Left lung (tissue), 10 donors: ENCODE results near the gene NFKBIL1. TPM values are rescaled to one million over a fixed set of nuclear protein-coding genes. Genes with fewer than 3 reads are reported as not detected.
A peak's percentile ranks its signal among the peaks of the same experiment; 100 is the strongest.
"Not testable (repeated sequence)": the region's sequence is repeated elsewhere in the genome, so short reads cannot be mapped to it uniquely, and the experiment has no call there.

Source experiments
- ATAC-seq: fragments of 200-7000 bp; cut with Tn5 transposase; one replicate; pipeline ENCODE4 v1.9.1; 2020; ENCODE audit warnings: moderate library complexity
- DNase-seq, 4 donors: peaks; one replicate each; pipeline ENCODE4 v3.0.0-alpha.2; 2013 to 2020
- H3K27ac ChIP-seq, 2 donors: fragments of 200-600 bp; sonication (generic) in 1 of 2; one replicate each; pipeline versions ENCODE4 v1.5.0 to v1.8.0; 2020 to 2021
- H3K27me3 ChIP-seq, 2 donors: fragments of 200-600 bp; sonication (generic) in 1 of 2; one replicate each; pipeline versions ENCODE4 v1.5.0 to v1.8.0; 2020 to 2021
- H3K36me3 ChIP-seq, 2 donors: fragments of 200-600 bp; sonication (generic) in 1 of 2; one replicate each; pipeline versions ENCODE4 v1.5.0 to v1.8.0; 2020 to 2021
- H3K4me1 ChIP-seq, 2 donors: fragments of 200-600 bp; one replicate each; pipeline ENCODE4 v1.8.0; 2021
- H3K4me3 ChIP-seq, 2 donors: fragments of 200-600 bp; sonication (generic) in 1 of 2; one replicate each; pipeline versions ENCODE4 v1.5.0 to v1.8.0; 2020 to 2021; ENCODE audit warnings: mild to moderate bottlenecking in 1 of 2
- H3K9me3 ChIP-seq, 2 donors: fragments of 200-600 bp; sonication (generic) in 1 of 2; one replicate each; pipeline versions ENCODE4 v1.5.0 to v1.8.0; 2020 to 2021
- CTCF ChIP-seq, 2 donors: fragments of 200-600 bp; sonication (generic) in 1 of 2; IDR thresholded peaks; one replicate each; pipeline versions ENCODE4 v1.5.0 to v1.8.0; 2021; ENCODE audit warnings: antibody characterized with exemption in 2 of 2
- intact Hi-C, 2 donors: fragments of 100-400 bp; cut with DNase I; formaldehyde crosslinking; loops; one replicate each; pipeline versions ENCODE4 v1.11.2 to v1.14.2; 2022
- polyA plus RNA-seq, 6 donors: library from polyadenylated mRNA; unstranded; fragments of 120-200 nt; gene quantifications; one replicate each; pipeline ENCODE4 v1.2.1, GENCODE V29; 2013; ENCODE audit not compliant: insufficient read length in 6 of 6
- total RNA-seq, 2 donors: library from RNA; stranded (reverse); fragmentation: NEBNext Ultra II Directional; extraction: Animal tissue kit (Norgen Biotek cat#: 25700); gene quantifications; one replicate each; pipeline ENCODE4 v1.2.1, GENCODE V29; 2021
- donor health status: DM: no; HTN: yes; CAD: no.
- donor health status: DM: no; HTN: no; CAD: no.

The NFKBIL1 gene
- total and polyA plus RNA-seq, 8 donors = 15.0 to 25.4 (median 18.8) TPM

DNA sequence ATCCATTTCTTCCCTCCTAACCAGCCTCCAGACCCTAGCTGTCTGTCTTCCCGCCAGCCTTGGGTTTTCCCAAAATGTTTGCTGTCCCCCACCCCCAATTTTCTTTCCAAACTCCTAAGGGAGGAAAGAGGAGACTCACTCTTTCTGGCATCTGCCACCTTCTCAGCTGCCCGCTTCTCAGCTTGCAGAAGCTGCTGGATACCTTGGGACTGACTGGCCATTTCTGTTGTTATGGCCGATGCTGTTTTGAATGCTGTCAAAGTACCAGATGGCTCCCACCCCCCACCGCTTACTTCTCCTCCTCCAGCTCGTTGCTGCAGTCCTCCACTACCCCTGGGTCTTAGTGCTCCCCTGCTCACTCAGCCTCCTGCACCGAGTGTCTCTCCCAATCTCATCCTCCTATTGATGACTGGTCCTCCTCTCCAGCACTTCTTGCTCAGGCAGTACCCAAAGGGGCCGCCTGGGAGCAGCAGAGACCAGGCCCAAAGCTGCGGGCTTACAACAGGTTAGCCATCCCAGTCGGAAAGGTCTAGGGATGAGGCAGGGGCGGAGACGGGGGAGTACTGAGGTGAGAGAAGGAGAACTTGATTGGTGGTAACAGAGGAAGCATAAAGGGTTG is 960 bp upstream of the NFKBIL1 start, which contains the start of gene ATP6V1G2:
ATP6V1G2 (minus strand) TSS at position 270 of the 619 bp plus-strand sequence; CDS start at position 221, 49 bp downstream.
- ATAC-seq = peak; percentile 86
- Histone ChIP-seq H3K36me3 (peaks cover 0 to 23% of the 10 kb centered on the region in 2 donors), H3K27me3 (no peaks in the 10 kb centered on the region), H3K4me1 (peaks cover 13 to 47% of the 10 kb centered on the region in 2 donors), H3K27ac (peak within 1 kb of the TSS; percentile 82 to 84), H3K4me3 (peak within 1 kb of the TSS; percentile 41 to 48), H3K9me3 (no peaks in the 10 kb centered on the region)
- peak; percentile 90 to 93 for TF ChIP-seq CTCF (IDR thresholded peaks at IDR 0.05)
- peak; percentile 78 to 94 (median 88) for DNase-seq
- intact Hi-C loops = loop anchor here (2.0 to 10.0 kb wide), 2 partner anchors 48 to 52 kb away; partner anchors contain the start of gene NCR3 (in 1 of the 2)

DNA sequence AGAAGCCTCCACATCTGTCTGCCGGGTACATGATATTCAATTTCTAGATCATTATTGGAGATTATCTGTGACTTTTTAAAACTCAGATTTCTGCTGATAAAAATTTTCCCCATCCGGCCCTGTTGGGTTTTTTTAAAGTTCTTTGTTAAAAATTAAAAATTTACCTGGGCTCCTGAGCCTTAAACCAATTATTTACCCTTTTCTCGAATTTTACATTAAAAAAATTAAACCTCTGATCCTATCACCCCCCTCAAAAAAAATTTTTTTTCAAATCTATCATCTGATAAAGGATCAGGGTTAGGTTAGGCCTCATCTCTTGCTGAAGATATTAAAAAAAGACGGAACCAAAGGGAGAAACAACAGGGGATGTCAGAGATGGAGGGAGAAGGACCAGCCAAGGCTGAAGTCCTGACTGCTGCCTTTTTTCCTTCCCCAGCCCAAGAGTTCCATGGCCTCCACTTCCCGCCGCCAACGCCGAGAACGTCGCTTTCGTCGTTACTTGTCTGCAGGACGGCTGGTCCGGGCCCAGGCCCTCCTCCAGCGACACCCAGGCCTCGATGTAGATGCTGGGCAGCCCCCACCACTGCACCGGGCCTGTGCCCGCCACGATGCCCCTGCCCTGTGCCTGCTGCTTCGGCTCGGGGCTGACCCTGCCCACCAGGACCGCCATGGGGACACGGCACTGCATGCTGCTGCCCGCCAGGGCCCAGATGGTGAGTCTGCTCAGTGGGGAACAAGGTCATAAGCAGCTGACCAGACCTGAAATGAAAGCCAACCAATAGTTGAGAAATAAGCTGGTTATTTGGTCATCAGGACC is 527 bp downstream of the NFKBIL1 start:
- H3K36me3 ChIP-seq = peaks cover 0 to 25% of the 10 kb centered on the region in 2 donors
- intact Hi-C loops = loop anchor here (2.0 to 10.0 kb wide), 2 partner anchors 47 to 51 kb away; partner anchors contain the start of gene NCR3 (in 1 of the 2)
- H3K4me3 ChIP-seq = peak overlapping the region; percentile 41 to 48
- H3K4me1 ChIP-seq = peaks cover 9 to 56% of the 10 kb centered on the region in 2 donors
- H3K27me3 ChIP-seq = no peaks in the 10 kb centered on the region
- no peak for ATAC-seq
- TF ChIP-seq CTCF (IDR thresholded peaks at IDR 0.05) = no peak
- H3K9me3 ChIP-seq = no peaks in the 10 kb centered on the region
- peak overlapping the region; percentile 82 to 84 for H3K27ac ChIP-seq
- peak in 2 of 4 donors; percentile 44 to 81 for DNase-seq

DNA sequence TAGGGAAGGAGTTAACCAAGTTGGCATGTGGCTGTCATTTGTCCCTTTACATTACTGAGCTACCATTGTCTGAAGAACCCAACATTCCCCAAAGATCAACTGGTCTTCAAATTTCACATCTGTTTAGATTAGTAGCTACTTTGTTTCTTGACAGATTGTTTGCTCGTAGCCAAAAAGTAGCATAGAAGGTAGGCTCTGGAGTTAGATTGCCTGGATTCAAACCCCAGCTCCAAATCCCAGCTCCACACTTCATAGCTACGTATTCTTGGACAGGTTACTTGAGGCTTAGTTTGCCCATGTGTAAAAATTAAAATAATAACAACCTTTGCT is 1.1 kb downstream of the NFKBIL1 start:
- intact Hi-C loops = loop anchor here in 1 of 2 donors (10.0 kb wide), 1 partner anchor 46 kb away; the partner anchor contains the start of gene NCR3
- no peaks in the 10 kb centered on the region for H3K27me3 ChIP-seq
- H3K9me3 ChIP-seq = no peaks in the 10 kb centered on the region
- H3K27ac ChIP-seq = peak overlapping the region in 1 of 2 donors; percentile 84
- H3K36me3 ChIP-seq = peaks cover 0 to 25% of the 10 kb centered on the region in 2 donors
- H3K4me1 ChIP-seq = peaks cover 9 to 56% of the 10 kb centered on the region in 2 donors
- no peak for TF ChIP-seq CTCF (IDR thresholded peaks at IDR 0.05)
- H3K4me3 ChIP-seq = peak overlapping the region in 1 of 2 donors; percentile 48
- ATAC-seq (no peak), DNase-seq (no peak)

- H3K4me1 ChIP-seq = peaks cover 9 to 61% of the 10 kb centered on the region in 2 donors
- ATAC-seq, H3K4me3 ChIP-seq, H3K27me3 ChIP-seq, H3K9me3 ChIP-seq, intact Hi-C loops: not testable (repeated sequence)
- peak overlapping the region in 1 of 2 donors; percentile 37 for H3K27ac ChIP-seq
- peak; percentile 10 to 67 for TF ChIP-seq CTCF (IDR thresholded peaks at IDR 0.05)
- DNase-seq = peak in 1 of 4 donors; percentile 71
- peaks cover 0 to 25% of the 10 kb centered on the region in 2 donors for H3K36me3 ChIP-seq
These were observed 4.0 kb downstream of the NFKBIL1 start for GRCh38 chr6:31551371-31551770.

GRCh38 chr6:31556307-31556706 is 8.9 kb downstream of the NFKBIL1 start:
- intact Hi-C loops = no loop called here
- TF ChIP-seq CTCF (IDR thresholded peaks at IDR 0.05) = no peak
- H3K9me3 ChIP-seq = no peaks in the 10 kb centered on the region
- no peak for DNase-seq
- H3K4me3 ChIP-seq = no peak overlapping the region
- no peaks in the 10 kb centered on the region for H3K27me3 ChIP-seq
- peaks cover 7 to 79% of the 10 kb centered on the region in 2 donors for H3K4me1 ChIP-seq
- H3K36me3 ChIP-seq = peaks cover 0 to 34% of the 10 kb centered on the region in 2 donors
- H3K27ac ChIP-seq = no peak overlapping the region
- ATAC-seq = no peak
